K562 (cell line): ENCODE data around the gene LZTR1. TPM values are rescaled to one million over a fixed set of nuclear protein-coding genes. Genes with fewer than 3 reads are reported as not detected.
A peak's percentile ranks its signal among the peaks of the same experiment; 100 is the strongest.

Experiments
- ATF6 ChIP-seq: sonication (generic); formaldehyde crosslinking; IDR thresholded peaks from 2 replicates; pipeline ENCODE4 v1.4.0; 2020; ENCODE audit warnings: mild to moderate bottlenecking, missing genetic modification reagents
- CBFA2T2 ChIP-seq: fragments of 450-650 bp; conservative IDR thresholded peaks from 2 replicates; pipeline ENCODE4 v1.6.1; 2017; ENCODE audit warnings: mild to moderate bottlenecking
- DPF2 ChIP-seq: fragments of 450-650 bp; IDR thresholded peaks from 2 replicates; pipeline ENCODE4 v1.6.1; 2016
- GABPB2 ChIP-seq: fragments of 250-450 bp; sonication (Bioruptor Pico); conservative IDR thresholded peaks from 2 replicates; pipeline ENCODE4 v1.5.1; 2021; ENCODE audit warnings: mild to moderate bottlenecking
- JUN ChIP-seq, 2 experiments: sonication (generic) in 1 of 2; formaldehyde crosslinking in 1 of 2; IDR thresholded peaks; 2 replicates each; pipeline versions ENCODE4 v1.6.1 to v1.8.0; 2012 to 2022; ENCODE audit warnings: borderline replicate concordance in 2 of 2, mild to moderate bottlenecking in 2 of 2, improper control_type of control experiment in 1 of 2, low read depth in 1 of 2, low read length in 1 of 2, missing genetic modification reagents in 1 of 2
- KDM1A ChIP-seq, 2 experiments: fragments of 450-650 bp; IDR thresholded peaks; 2 replicates each; pipeline ENCODE4 v1.6.1; 2016; ENCODE audit warnings: mild to moderate bottlenecking in 2 of 2
- MXI1 ChIP-seq: IDR thresholded peaks from 2 replicates; pipeline ENCODE4 v1.6.1; 2011; ENCODE audit warnings: low read depth, mild to moderate bottlenecking, improper control_type of control experiment, low read length
- NELFE ChIP-seq: IDR thresholded peaks from 2 replicates; pipeline ENCODE4 v1.6.1; 2011; ENCODE audit warnings: mild to moderate bottlenecking; ENCODE audit not compliant: insufficient read depth, insufficient read length
- PCBP2 ChIP-seq: fragments of 200-400 bp; formaldehyde crosslinking; IDR thresholded peaks from 2 replicates; pipeline ENCODE4 v1.6.1; 2018; ENCODE audit warnings: low read length, low read depth, mild to moderate bottlenecking, moderate library complexity; ENCODE audit not compliant: poor library complexity, severe bottlenecking
- RERE ChIP-seq: sonication (generic); formaldehyde crosslinking; IDR thresholded peaks from 2 replicates; pipeline ENCODE4 v1.8.0; 2023; ENCODE audit warnings: missing genetic modification reagents, mild to moderate bottlenecking, borderline replicate concordance
- SNRNP70 ChIP-seq: fragments of 200-400 bp; formaldehyde crosslinking; optimal IDR thresholded peaks from 2 replicates; pipeline ENCODE3; 2017; ENCODE audit warnings: low read depth, low read length
- ZNF311 ChIP-seq: fragments of 250-450 bp; sonication (Bioruptor Pico); IDR thresholded peaks from 2 replicates; pipeline ENCODE4 v1.4.0; 2020; ENCODE audit warnings: mild to moderate bottlenecking, moderate library complexity
- polyA plus RNA-seq, 8 experiments: library from polyadenylated mRNA; depleted of rRNA in 4 of 8; stranded (reverse) in 5 of 8; unstranded in 3 of 8; fragments of >200 nt; fragmentation: Nextera tagmentation in 2 of 8; fragmentation: Illumina TruSeq in 1 of 8; extraction: Ambion mirVana in 2 of 8; extraction: Trizol in 1 of 8; gene quantifications; 2 replicates each; pipeline versions ENCODE4 v1.2.1 to v1.2.3, GENCODE V29; 2011 to 2014; ENCODE audit warnings: inconsistent platforms in 1 of 8, missing spikeins in 1 of 8
- total RNA-seq, 7 experiments: library from RNA; depleted of rRNA in 6 of 7; stranded (reverse); fragments of >200 nt in 6 of 7; fragmentation: Illumina TruSeq in 2 of 7; extraction: Trizol in 2 of 7; gene quantifications; 2 replicates each; pipeline versions ENCODE4 v1.2.1 to v1.2.3, GENCODE V29; 2011 to 2021; ENCODE audit warnings: low replicate concordance in 1 of 7
- TF ChIP-seq, protein P1 (sequence below): IDR thresholded peaks from 2 replicates; pipeline ENCODE4 v1.6.1; 2014; ENCODE audit warnings: antibody characterized with exemption
- TF ChIP-seq, protein P2 (sequence below): fragments of 250-450 bp; sonication (Bioruptor Pico); IDR thresholded peaks from 2 replicates; pipeline ENCODE4 v1.5.0; 2021; ENCODE audit warnings: mild to moderate bottlenecking, moderate library complexity

The LZTR1 gene
- total and polyA plus RNA-seq, 9 of the 15 experiments (the other 6 are each of a cell fraction or from before 2014, with no cell fraction given) = 2.2 to 135 (median 63.0) TPM

DNA sequence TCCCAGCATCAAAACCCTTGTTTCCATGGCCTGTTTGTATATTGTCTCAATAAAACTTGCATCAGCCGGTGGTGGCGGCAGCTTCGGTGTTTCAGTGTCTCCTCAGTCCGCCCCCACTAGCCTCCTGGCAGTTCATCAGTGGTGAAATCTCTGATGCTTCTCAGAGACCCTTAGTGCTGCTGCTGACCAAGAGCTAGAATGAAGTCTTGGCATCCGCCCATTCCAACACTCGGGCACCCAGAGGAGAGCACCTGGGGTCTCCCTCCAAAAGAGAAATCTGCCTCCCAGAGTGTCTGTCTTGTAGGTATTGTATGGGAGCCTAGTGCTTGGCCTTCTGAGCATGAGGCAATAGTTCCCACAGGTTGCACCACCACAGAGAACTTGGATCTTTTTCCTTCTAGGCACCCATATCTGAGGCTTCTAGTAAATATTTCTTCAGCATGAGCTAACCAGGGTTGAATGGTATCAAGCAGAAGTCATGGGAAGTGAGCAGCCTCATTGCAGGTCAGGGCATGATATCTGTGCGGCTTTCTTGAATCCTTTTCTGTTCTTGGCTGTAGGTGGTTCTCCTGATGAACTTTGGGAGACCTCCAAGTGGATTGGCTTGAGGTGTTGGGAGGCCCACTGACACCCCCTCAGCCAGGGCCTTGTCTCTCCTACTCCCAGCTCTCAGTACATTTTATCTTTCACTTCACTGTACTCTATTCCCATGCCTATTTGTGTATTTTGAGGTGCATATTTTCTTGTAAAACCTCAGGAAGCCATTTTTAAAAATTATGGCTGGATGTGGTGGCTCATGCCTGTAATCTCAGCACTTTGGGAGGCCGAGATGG lies 28.2 kb upstream of the LZTR1 start (continued):
- TF ChIP-seq, protein P1, sequence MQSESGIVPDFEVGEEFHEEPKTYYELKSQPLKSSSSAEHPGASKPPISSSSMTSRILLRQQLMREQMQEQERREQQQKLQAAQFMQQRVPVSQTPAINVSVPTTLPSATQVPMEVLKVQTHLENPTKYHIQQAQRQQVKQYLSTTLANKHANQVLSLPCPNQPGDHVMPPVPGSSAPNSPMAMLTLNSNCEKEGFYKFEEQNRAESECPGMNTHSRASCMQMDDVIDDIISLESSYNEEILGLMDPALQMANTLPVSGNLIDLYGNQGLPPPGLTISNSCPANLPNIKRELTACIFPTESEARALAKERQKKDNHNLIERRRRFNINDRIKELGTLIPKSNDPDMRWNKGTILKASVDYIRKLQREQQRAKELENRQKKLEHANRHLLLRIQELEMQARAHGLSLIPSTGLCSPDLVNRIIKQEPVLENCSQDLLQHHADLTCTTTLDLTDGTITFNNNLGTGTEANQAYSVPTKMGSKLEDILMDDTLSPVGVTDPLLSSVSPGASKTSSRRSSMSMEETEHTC = no peak
- TF ChIP-seq CBFA2T2 (no peak), NELFE (no peak), KDM1A (IDR thresholded peaks at IDR 0.05) (no peak), PCBP2 (no peak), JUN (IDR thresholded peaks at IDR 0.05; ENCODE audit: borderline replicate concordance, low read depth, low read length) (0 out of 2 replicates have a peak, but pooled peaks have one; percentile 57), JUN (CRISPR knock-in tag; IDR thresholded peaks at IDR 0.05; ENCODE audit: borderline replicate concordance) (no peak; the same call in 1 of the 2 replicates), DPF2 (peak; percentile 28; the same call in 1 of the 2 replicates), MXI1 (no peak), ATF6 (CRISPR knock-in tag) (no peak), SNRNP70 (peak; percentile 61), RERE (CRISPR knock-in tag) (peak; percentile 92; the same call in 1 of the 2 replicates), ZNF311 (CRISPR knock-in tag) (peak; percentile 6; the same call in 1 of the 2 replicates), GABPB2 (no peak)
- TF ChIP-seq, protein P2, sequence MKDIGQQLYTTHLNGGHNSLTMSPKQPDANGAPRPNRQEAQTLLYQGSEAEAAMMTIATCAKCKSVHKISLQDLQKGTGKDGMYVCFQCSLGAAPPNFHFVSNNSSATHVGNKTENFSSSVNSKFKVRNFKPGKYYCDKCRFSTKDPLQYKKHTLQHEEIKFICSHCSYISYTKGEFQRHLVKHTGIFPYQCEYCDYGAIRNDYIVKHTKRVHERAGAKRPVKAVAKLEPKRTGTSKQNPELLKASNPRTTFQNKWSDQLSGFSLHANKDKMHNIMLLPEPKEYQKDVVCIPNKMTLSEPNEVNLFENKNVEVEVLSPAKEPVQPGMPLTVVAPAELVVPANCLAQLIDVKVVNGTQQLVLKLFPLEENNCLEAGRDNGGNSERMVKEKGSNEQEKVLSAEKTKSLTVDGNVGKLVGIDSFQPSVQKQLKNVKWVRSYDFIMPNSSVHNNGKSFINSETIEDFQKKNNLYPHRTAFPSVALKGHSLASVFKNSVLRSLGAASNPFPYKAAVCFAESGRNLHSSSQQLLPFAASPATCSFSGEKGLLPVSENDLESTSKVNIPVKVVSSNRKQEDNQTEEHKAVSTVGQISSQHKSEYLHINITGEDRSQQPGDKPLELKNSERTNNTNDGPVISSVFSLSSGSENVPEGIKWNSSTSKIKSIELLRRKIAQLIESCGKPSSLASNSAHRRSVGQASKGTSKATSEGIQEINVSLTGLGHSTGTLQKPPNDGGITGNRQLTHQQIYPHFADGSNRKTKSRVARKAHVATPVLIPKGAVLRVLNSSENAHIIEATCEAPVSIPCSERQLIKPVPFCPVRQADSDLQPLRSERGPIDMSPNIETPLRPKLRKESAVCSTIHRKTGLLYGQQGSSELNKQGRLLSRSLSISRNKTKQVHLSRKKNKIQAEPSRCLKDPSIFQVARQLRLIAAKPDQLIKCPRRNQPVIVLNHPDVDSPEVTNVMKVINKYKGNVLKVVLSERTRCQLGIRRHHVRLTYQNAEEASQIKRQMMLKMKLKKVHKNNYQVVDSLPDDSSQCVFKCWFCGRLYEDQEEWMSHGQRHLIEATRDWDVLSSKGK (CRISPR knock-in tag) = no peak
